HepG2 (cell line): ENCODE measurements around the gene HSD17B11. TPM values are rescaled to one million over a fixed set of nuclear protein-coding genes. Genes with fewer than 3 reads are reported as not detected.

Experiments used
- ATAC-seq: fragments of 200-7000 bp; cut with Tn5 transposase; 3 replicates; pipeline ENCODE4 v1.9.1; 2020; ENCODE audit warnings: mild to moderate bottlenecking, moderate library complexity
- BruUV-seq: library from RNA; stranded (reverse); fragments of 400-500 nt; replicated peaks from 2 replicates; lab custom pipeline; 2021; lab: Mats Ljungman, UMichigan
- CTCF ChIA-PET: fragments of 300-600 bp; formaldehyde crosslinking; extraction: SDS; loops from one replicate; lab custom pipeline; 2021; ENCODE audit warnings: low total read pairs, inconsistent platforms, low intra/inter-chr PET ratio; lab: Yijun Ruan, JAX
- POLR2A ChIA-PET: fragments of 350-600 bp; sonication (Branson Sonifier 250); formaldehyde crosslinking; loops from one replicate; lab custom pipeline; 2020; ENCODE audit warnings: antibody characterized with exemption, inconsistent platforms; lab: Yijun Ruan, JAX
- DNase-seq: peaks from one replicate; pipeline ENCODE4 v3.0.0-alpha.2; 2015; ENCODE audit warnings: low spot score
- FAIRE-seq: peaks from 3 replicates; lab custom pipeline; 2011; peaks lifted over from hg19 to GRCh38; lab: Jason Lieb, UNC
- H2AFZ ChIP-seq: one replicate; pipeline ENCODE4 v1.6.1; 2011; ENCODE audit warnings: low read length, inconsistent platforms
- H3K27ac ChIP-seq: fragments of 300-600 bp; 3 replicates; pipeline ENCODE4 v1.8.0; 2011; ENCODE audit warnings: mixed run types, mild to moderate bottlenecking, mixed read lengths, low read length, inconsistent platforms; ENCODE audit not compliant: insufficient read depth; ENCODE audit errors: extremely low read length
- H3K27me3 ChIP-seq, 2 experiments: fragments of 200-600 bp in 1 of 2; 2 replicates in 1 of 2; 3 replicates in 1 of 2; pipeline versions ENCODE4 v1.6.0 to v1.8.0; 2011; ENCODE audit warnings: low read length in 2 of 2, mild to moderate bottlenecking in 2 of 2, moderate library complexity in 2 of 2, inconsistent platforms in 1 of 2; ENCODE audit not compliant: insufficient read depth in 2 of 2, control insufficient read depth in 1 of 2
- H3K36me3 ChIP-seq, 2 experiments: fragments of 200-600 bp in 1 of 2; replicated peaks in 1 of 2; 2 replicates in 1 of 2; 3 replicates in 1 of 2; pipeline versions ENCODE4 v1.5.1 to v1.8.0; 2011; ENCODE audit warnings: low read length in 2 of 2, inconsistent platforms in 1 of 2; ENCODE audit not compliant: insufficient read depth in 2 of 2, control insufficient read depth in 1 of 2
- H3K4me1 ChIP-seq: 2 replicates; pipeline ENCODE4 v1.5.1; 2012; ENCODE audit warnings: low read length, inconsistent platforms; ENCODE audit not compliant: insufficient read depth
- H3K4me2 ChIP-seq: 2 replicates; pipeline ENCODE4 v1.6.0; 2011; ENCODE audit warnings: low read depth, low read length, inconsistent platforms
- H3K4me3 ChIP-seq, 3 experiments: fragments of 200-600 bp in 1 of 3; sonication (generic), shearing (Covaris generic) in 1 of 3; replicated peaks in 1 of 3; 2 replicates each; pipeline ENCODE4 v1.5.1; 2011 to 2016; ENCODE audit warnings: low read length in 3 of 3, inconsistent platforms in 2 of 3, low read depth in 2 of 3, mild to moderate bottlenecking in 2 of 3, control low read depth in 1 of 3, mixed read lengths in 1 of 3; ENCODE audit not compliant: insufficient read depth in 1 of 3
- H3K79me2 ChIP-seq: one replicate; pipeline ENCODE4 v1.6.1; 2011; ENCODE audit warnings: low read length, inconsistent platforms; ENCODE audit not compliant: insufficient read depth
- H3K9ac ChIP-seq: 2 replicates; pipeline ENCODE4 v1.6.0; 2011; ENCODE audit warnings: mild to moderate bottlenecking, low read depth, low read length, inconsistent platforms; ENCODE audit not compliant: insufficient read depth
- H3K9me3 ChIP-seq: 2 replicates; pipeline ENCODE4 v1.5.1; 2012; ENCODE audit warnings: mild to moderate bottlenecking, low read length
- H4K20me1 ChIP-seq: 2 replicates; pipeline ENCODE4 v1.6.0; 2011; ENCODE audit warnings: inconsistent platforms, mild to moderate bottlenecking, low read length, moderate library complexity; ENCODE audit not compliant: insufficient read depth
- CREM ChIP-seq, 2 experiments: sonication (generic) in 1 of 2; formaldehyde crosslinking in 1 of 2; IDR thresholded peaks; 2 replicates each; pipeline versions ENCODE4 v1.4.0 to v1.6.1; 2016 to 2020; ENCODE audit warnings: antibody characterized with exemption in 1 of 2, mild to moderate bottlenecking in 1 of 2, missing genetic modification reagents in 1 of 2
- ELF3 ChIP-seq: IDR thresholded peaks from 2 replicates; pipeline ENCODE4 v1.6.1; 2016; ENCODE audit warnings: missing genetic modification reagents, missing compliant biosample characterization
- ETV5 ChIP-seq: IDR thresholded peaks from 2 replicates; pipeline ENCODE4 v1.6.1; 2018; ENCODE audit warnings: missing biosample characterization, missing genetic modification reagents, inconsistent platforms, borderline replicate concordance
- GABPA ChIP-seq, 2 experiments: IDR thresholded peaks; 2 replicates each; pipeline ENCODE4 v1.6.1; 2011 to 2016; ENCODE audit warnings: low read depth in 2 of 2, low read length in 1 of 2, missing biosample characterization in 1 of 2, missing genetic modification characterization in 1 of 2
- GATAD1 ChIP-seq: IDR thresholded peaks from 2 replicates; pipeline ENCODE4 v1.6.1; 2016; ENCODE audit warnings: missing genetic modification reagents, missing compliant biosample characterization
- KLF6 ChIP-seq: IDR thresholded peaks from 2 replicates; pipeline ENCODE4 v1.8.0; 2016; ENCODE audit warnings: missing biosample characterization, missing genetic modification reagents
- MAFG ChIP-seq: sonication (generic); formaldehyde crosslinking; IDR thresholded peaks from 2 replicates; pipeline ENCODE4 v1.5.1; 2020; ENCODE audit warnings: mild to moderate bottlenecking, missing genetic modification reagents
- RFXANK ChIP-seq: IDR thresholded peaks from 2 replicates; pipeline ENCODE4 v1.6.1; 2016
- ZNF24 ChIP-seq: fragments of 450-650 bp; IDR thresholded peaks from 2 replicates; pipeline ENCODE4 v1.6.1; 2017; ENCODE audit warnings: antibody characterized with exemption, mild to moderate bottlenecking
- ZNF501 ChIP-seq: sonication (generic); formaldehyde crosslinking; IDR thresholded peaks from 2 replicates; pipeline ENCODE4 v1.5.1; 2020; ENCODE audit warnings: mild to moderate bottlenecking, moderate library complexity, missing genetic modification reagents
- ZNF562 ChIP-seq: sonication (generic); formaldehyde crosslinking; IDR thresholded peaks from 2 replicates; pipeline ENCODE4 v1.8.0; 2022; ENCODE audit warnings: missing genetic modification reagents, borderline replicate concordance
- ZNF792 ChIP-seq: IDR thresholded peaks from 2 replicates; pipeline ENCODE4 v1.6.1; 2016
- ZNF841 ChIP-seq: sonication (generic); formaldehyde crosslinking; IDR thresholded peaks from 2 replicates; pipeline ENCODE4 v1.8.1; 2023; ENCODE audit warnings: missing genetic modification reagents, borderline replicate concordance
- ZSCAN20 ChIP-seq: sonication (generic); formaldehyde crosslinking; IDR thresholded peaks from 2 replicates; pipeline ENCODE4 v1.4.0; 2020; ENCODE audit warnings: missing genetic modification reagents, mild to moderate bottlenecking, borderline replicate concordance
- WGBS: methylation state at CpG from one replicate; pipeline ENCODE4 v1.1.6; 2017; ENCODE audit warnings: low lambda C conversion rate; 5-methylcytosine and 5-hydroxymethylcytosine counted together
- in situ Hi-C: cut with HindIII; loops from 2 replicates; pipeline ENCODE4 v1.10.0; 2017; ENCODE audit warnings: low pct_unique_long_range_greater_than_20kb; ENCODE audit not compliant: extremely low pct_ligation_motif_present
- intact Hi-C: fragments of 100-400 bp; cut with micrococcal nuclease; formaldehyde crosslinking; loops from one replicate; pipeline ENCODE4 v1.10.0; 2022; ENCODE audit not compliant: unreplicated experiment
- polyA plus RNA-seq, 8 experiments: library from polyadenylated mRNA; depleted of rRNA in 3 of 8; stranded (reverse) in 7 of 8; unstranded in 1 of 8; fragments of >200 nt; fragmentation: Illumina TruSeq in 4 of 8; extraction: Trizol in 4 of 8; gene quantifications; 2 replicates each; pipeline versions ENCODE4 v1.2.1 to v1.2.3, GENCODE V29; 2011 to 2016; ENCODE audit warnings: low read depth in 4 of 8, missing spikeins in 1 of 8, mixed read lengths in 1 of 8; ENCODE audit not compliant: insufficient read depth in 1 of 8
- total RNA-seq, 5 experiments: library from RNA; depleted of rRNA; stranded (reverse); fragments of >200 nt; fragmentation: Illumina TruSeq; extraction: Trizol; gene quantifications; 2 replicates each; pipeline ENCODE4 v1.2.3, GENCODE V29; 2016; ENCODE audit warnings: low read depth in 1 of 5
- TF ChIP-seq, protein P1 (sequence below): IDR thresholded peaks from 2 replicates; pipeline ENCODE4 v1.4.0; 2020; ENCODE audit warnings: mild to moderate bottlenecking, missing genetic modification reagents
- TF ChIP-seq, protein P2 (sequence below): fragments of 450-650 bp; IDR thresholded peaks from 2 replicates; pipeline ENCODE4 v1.6.1; 2017
- TF ChIP-seq, protein P3 (sequence below): sonication (generic); formaldehyde crosslinking; conservative IDR thresholded peaks from 2 replicates; pipeline ENCODE4 v1.4.0; 2020; ENCODE audit warnings: mild to moderate bottlenecking, missing genetic modification reagents, moderate library complexity

The HSD17B11 gene
- total and polyA plus RNA-seq, 2 of the 13 experiments (the other 11 are each of a cell fraction or from before 2014, with no cell fraction given) = 121 to 158 TPM

DNA sequence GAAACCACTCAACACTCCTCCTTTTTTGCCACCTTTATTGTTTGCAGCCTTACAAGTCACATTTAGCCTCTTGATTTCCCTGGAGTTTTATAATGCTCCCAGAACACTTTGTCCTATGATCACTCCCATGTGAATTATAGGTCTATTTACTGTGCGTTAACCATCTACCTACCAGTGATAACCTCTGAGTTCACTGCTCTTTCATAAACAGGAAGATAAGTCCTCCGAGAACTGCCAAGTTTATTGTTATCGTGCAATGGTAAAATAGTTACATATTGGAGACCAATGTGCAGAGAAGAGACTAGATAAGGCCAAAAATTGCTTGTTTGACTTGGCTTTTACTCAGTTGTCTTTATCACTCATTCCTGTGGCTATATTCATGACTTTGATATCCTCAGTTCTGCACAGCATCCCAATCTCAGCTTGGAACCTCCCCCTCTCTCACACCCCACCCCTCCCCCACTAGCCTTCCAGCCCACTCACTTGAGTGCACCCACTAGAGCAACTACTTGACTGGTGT lies 18.5 kb upstream of the HSD17B11 start:
- no peaks in the 10 kb centered on the region for H3K9me3 ChIP-seq
- ChIA-PET CTCF (no interaction called here), POLR2A (interaction anchor here (1.1 to 3.5 kb wide), 4 partner anchors 10 to 18 kb away, joined by 4 to 21 read pairs (median 6); partner anchors contain the start of genes HSD17B11 and NUDT9)
- WGBS = 4% methylated on average over 3 of the region's 3 CpGs
- intact Hi-C loops = loop anchor here (1.0 kb wide), 2 partner anchors 10 to 18 kb away; partner anchors contain the start of gene HSD17B11
- peak; percentile 89 for FAIRE-seq
- H3K79me2 ChIP-seq = no peaks in the 10 kb centered on the region
- no TSS peak for BruUV-seq
- H3K27ac ChIP-seq = peak overlapping the region; percentile 33
- H3K4me1 ChIP-seq = peaks cover 40% of the 10 kb centered on the region
- no peak overlapping the region for H3K9ac ChIP-seq
- H3K36me3 ChIP-seq = no peaks in the 10 kb centered on the region
- H4K20me1 ChIP-seq = no peaks in the 10 kb centered on the region
- peak; percentile 92 for ATAC-seq
- DNase-seq = peak; percentile 89
- H3K4me2 ChIP-seq = peak overlapping the region; percentile 66
- no peak overlapping the region for H2AFZ ChIP-seq
- in situ Hi-C loops = no loop called here
- no peaks in the 10 kb centered on the region for H3K27me3 ChIP-seq
- peak overlapping the region; percentile 5 to 19 (median 7); a peak in 4 of 6 replicates for H3K4me3 ChIP-seq
- TF ChIP-seq MAFG (CRISPR knock-in tag) (no peak), ETV5 (CRISPR knock-in tag) (peak; percentile 70; the same call in 1 of the 2 replicates), KLF6 (CRISPR knock-in tag) (no peak), ZSCAN20 (no peak), ZNF841 (CRISPR knock-in tag) (no peak), GABPA (IDR thresholded peaks at IDR 0.05; ENCODE audit: low read depth, low read length) (no peak), GABPA (CRISPR knock-in tag; IDR thresholded peaks at IDR 0.05; ENCODE audit: low read depth) (no peak), ZNF562 (CRISPR knock-in tag) (no peak), RFXANK (no peak), ZNF792 (CRISPR knock-in tag) (no peak), GATAD1 (CRISPR knock-in tag) (no peak), CREM (IDR thresholded peaks at IDR 0.05) (peak; percentile 74; the same call in 1 of the 2 replicates), CREM (CRISPR knock-in tag; IDR thresholded peaks at IDR 0.05) (no peak), ZNF501 (no peak), ZNF24 (no peak), ELF3 (CRISPR knock-in tag) (peak; percentile 18; the same call in 1 of the 2 replicates)
- TF ChIP-seq, protein P1, sequence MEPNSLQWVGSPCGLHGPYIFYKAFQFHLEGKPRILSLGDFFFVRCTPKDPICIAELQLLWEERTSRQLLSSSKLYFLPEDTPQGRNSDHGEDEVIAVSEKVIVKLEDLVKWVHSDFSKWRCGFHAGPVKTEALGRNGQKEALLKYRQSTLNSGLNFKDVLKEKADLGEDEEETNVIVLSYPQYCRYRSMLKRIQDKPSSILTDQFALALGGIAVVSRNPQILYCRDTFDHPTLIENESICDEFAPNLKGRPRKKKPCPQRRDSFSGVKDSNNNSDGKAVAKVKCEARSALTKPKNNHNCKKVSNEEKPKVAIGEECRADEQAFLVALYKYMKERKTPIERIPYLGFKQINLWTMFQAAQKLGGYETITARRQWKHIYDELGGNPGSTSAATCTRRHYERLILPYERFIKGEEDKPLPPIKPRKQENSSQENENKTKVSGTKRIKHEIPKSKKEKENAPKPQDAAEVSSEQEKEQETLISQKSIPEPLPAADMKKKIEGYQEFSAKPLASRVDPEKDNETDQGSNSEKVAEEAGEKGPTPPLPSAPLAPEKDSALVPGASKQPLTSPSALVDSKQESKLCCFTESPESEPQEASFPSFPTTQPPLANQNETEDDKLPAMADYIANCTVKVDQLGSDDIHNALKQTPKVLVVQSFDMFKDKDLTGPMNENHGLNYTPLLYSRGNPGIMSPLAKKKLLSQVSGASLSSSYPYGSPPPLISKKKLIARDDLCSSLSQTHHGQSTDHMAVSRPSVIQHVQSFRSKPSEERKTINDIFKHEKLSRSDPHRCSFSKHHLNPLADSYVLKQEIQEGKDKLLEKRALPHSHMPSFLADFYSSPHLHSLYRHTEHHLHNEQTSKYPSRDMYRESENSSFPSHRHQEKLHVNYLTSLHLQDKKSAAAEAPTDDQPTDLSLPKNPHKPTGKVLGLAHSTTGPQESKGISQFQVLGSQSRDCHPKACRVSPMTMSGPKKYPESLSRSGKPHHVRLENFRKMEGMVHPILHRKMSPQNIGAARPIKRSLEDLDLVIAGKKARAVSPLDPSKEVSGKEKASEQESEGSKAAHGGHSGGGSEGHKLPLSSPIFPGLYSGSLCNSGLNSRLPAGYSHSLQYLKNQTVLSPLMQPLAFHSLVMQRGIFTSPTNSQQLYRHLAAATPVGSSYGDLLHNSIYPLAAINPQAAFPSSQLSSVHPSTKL = peak; percentile 73
- TF ChIP-seq, protein P2, sequence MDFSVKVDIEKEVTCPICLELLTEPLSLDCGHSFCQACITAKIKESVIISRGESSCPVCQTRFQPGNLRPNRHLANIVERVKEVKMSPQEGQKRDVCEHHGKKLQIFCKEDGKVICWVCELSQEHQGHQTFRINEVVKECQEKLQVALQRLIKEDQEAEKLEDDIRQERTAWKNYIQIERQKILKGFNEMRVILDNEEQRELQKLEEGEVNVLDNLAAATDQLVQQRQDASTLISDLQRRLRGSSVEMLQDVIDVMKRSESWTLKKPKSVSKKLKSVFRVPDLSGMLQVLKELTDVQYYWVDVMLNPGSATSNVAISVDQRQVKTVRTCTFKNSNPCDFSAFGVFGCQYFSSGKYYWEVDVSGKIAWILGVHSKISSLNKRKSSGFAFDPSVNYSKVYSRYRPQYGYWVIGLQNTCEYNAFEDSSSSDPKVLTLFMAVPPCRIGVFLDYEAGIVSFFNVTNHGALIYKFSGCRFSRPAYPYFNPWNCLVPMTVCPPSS = no peak
- TF ChIP-seq, protein P3, sequence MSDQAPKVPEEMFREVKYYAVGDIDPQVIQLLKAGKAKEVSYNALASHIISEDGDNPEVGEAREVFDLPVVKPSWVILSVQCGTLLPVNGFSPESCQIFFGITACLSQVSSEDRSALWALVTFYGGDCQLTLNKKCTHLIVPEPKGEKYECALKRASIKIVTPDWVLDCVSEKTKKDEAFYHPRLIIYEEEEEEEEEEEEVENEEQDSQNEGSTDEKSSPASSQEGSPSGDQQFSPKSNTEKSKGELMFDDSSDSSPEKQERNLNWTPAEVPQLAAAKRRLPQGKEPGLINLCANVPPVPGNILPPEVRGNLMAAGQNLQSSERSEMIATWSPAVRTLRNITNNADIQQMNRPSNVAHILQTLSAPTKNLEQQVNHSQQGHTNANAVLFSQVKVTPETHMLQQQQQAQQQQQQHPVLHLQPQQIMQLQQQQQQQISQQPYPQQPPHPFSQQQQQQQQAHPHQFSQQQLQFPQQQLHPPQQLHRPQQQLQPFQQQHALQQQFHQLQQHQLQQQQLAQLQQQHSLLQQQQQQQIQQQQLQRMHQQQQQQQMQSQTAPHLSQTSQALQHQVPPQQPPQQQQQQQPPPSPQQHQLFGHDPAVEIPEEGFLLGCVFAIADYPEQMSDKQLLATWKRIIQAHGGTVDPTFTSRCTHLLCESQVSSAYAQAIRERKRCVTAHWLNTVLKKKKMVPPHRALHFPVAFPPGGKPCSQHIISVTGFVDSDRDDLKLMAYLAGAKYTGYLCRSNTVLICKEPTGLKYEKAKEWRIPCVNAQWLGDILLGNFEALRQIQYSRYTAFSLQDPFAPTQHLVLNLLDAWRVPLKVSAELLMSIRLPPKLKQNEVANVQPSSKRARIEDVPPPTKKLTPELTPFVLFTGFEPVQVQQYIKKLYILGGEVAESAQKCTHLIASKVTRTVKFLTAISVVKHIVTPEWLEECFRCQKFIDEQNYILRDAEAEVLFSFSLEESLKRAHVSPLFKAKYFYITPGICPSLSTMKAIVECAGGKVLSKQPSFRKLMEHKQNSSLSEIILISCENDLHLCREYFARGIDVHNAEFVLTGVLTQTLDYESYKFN = peak; percentile 84
